ENCODE data around the gene RAET1G. TPM values are rescaled to one million over a fixed set of nuclear protein-coding genes. Genes with fewer than 3 reads are reported as not detected.
"Not testable (repeated sequence)": the region's sequence is repeated elsewhere in the genome, so short reads cannot be mapped to it uniquely, and the experiment has no call there.

Gene RAET1G
- total RNA-seq, 1 donor from 2014 or later: not detected

- H3K4me3 Mint-ChIP-seq: no peak overlapping the region
- H3K36me3 Mint-ChIP-seq (ENCODE audit: low read depth): no peaks in the 10 kb centered on the region
- peaks cover 55% of the 10 kb centered on the region for H3K27me3 Mint-ChIP-seq
- no peaks in the 10 kb centered on the region for H3K9me3 Mint-ChIP-seq
- intact Hi-C loops (cut with micrococcal nuclease): no loop called here
- H3K4me1 Mint-ChIP-seq: no peaks in the 10 kb centered on the region
- ATAC-seq (ENCODE audit: low read depth): no peak
- TF ChIP-seq, protein P1, sequence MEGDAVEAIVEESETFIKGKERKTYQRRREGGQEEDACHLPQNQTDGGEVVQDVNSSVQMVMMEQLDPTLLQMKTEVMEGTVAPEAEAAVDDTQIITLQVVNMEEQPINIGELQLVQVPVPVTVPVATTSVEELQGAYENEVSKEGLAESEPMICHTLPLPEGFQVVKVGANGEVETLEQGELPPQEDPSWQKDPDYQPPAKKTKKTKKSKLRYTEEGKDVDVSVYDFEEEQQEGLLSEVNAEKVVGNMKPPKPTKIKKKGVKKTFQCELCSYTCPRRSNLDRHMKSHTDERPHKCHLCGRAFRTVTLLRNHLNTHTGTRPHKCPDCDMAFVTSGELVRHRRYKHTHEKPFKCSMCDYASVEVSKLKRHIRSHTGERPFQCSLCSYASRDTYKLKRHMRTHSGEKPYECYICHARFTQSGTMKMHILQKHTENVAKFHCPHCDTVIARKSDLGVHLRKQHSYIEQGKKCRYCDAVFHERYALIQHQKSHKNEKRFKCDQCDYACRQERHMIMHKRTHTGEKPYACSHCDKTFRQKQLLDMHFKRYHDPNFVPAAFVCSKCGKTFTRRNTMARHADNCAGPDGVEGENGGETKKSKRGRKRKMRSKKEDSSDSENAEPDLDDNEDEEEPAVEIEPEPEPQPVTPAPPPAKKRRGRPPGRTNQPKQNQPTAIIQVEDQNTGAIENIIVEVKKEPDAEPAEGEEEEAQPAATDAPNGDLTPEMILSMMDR (IDR thresholded peaks at IDR 0.05): no peak
- ChIA-PET POLR2A (no interaction called here), CTCF (no interaction called here)
- no peak overlapping the region for H3K27ac Mint-ChIP-seq
- DNase-seq: no peak
Observed at GRCh38 chr6:149948011-149948410, 25.1 kb upstream of the RAET1G start.

GRCh38 chr6:149947533-149947932 is 24.6 kb upstream of the RAET1G start:
- peaks cover 56% of the 10 kb centered on the region for H3K27me3 Mint-ChIP-seq
- H3K4me1 Mint-ChIP-seq; CTCF ChIA-PET; H3K36me3 Mint-ChIP-seq (ENCODE audit: low read depth); H3K4me3 Mint-ChIP-seq; H3K27ac Mint-ChIP-seq; H3K9me3 Mint-ChIP-seq; POLR2A ChIA-PET; ATAC-seq (ENCODE audit: low read depth); DNase-seq; intact Hi-C loops (cut with micrococcal nuclease): not testable (repeated sequence)

DNA sequence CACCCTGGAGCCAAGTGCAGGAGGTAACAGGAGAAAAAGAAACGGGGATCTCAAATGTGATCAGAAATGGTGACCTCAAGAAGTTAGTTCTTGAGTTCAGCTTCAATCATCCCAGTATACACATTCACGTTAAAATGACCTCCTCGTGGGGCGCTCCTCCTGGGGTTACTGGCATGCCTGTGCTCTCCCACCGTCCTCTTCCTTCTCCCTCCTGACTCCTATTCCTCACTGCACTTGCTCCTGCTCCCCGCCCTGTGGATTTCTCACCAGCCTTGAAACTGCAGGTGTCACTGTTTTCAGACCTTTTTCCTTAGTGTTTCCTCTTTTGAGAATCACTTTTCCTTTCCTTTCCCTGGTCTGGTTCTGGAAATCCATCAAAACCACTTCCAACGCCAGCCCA is 23.7 kb upstream of the RAET1G start:
- CTCF ChIA-PET; ATAC-seq (ENCODE audit: low read depth); intact Hi-C loops (cut with micrococcal nuclease); H3K27ac Mint-ChIP-seq; H3K4me1 Mint-ChIP-seq; DNase-seq; H3K36me3 Mint-ChIP-seq (ENCODE audit: low read depth); H3K4me3 Mint-ChIP-seq; H3K9me3 Mint-ChIP-seq; POLR2A ChIA-PET: not testable (repeated sequence)
- peaks cover 53% of the 10 kb centered on the region for H3K27me3 Mint-ChIP-seq

DNA sequence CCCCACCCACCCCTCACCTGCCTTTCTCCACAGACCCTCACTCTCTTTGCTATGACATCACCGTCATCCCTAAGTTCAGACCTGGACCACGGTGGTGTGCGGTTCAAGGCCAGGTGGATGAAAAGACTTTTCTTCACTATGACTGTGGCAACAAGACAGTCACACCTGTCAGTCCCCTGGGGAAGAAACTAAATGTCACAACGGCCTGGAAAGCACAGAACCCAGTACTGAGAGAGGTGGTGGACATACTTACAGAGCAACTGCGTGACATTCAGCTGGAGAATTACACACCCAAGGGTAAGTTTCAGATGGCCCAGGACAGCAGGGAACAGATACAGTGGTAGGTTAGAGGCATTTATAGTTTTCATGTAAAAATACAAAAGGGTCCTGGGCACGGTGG is 22.4 kb upstream of the RAET1G start:
- H3K27ac Mint-ChIP-seq; H3K36me3 Mint-ChIP-seq (ENCODE audit: low read depth); CTCF ChIA-PET; intact Hi-C loops (cut with micrococcal nuclease); H3K9me3 Mint-ChIP-seq; DNase-seq; POLR2A ChIA-PET; H3K4me3 Mint-ChIP-seq; ATAC-seq (ENCODE audit: low read depth): not testable (repeated sequence)
- Mint-ChIP-seq H3K27me3 (peaks cover 47% of the 10 kb centered on the region), H3K4me1 (peaks cover 20% of the 10 kb centered on the region)

DNA sequence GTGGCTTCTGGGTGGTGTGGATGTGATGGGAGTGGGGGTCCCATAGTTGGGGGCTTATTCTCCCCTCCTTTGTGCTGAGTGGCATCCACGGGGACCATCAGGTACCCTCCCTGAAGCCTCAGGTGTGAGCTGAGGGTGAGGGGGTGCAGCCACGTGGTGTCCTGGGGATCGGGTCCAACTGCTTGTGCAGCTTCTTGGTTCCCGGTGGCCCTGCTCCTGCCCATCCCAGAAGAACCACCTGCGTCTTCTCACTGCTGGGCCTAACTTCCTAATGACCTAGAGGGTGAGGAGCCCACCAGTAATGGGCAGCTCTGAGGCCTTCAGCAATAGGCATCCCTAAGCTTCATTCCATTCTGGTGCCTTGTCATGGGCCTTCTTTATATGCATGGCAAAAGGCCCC is 20.4 kb upstream of the RAET1G start:
- H3K36me3 Mint-ChIP-seq (ENCODE audit: low read depth); ATAC-seq (ENCODE audit: low read depth); H3K27ac Mint-ChIP-seq; H3K9me3 Mint-ChIP-seq; CTCF ChIA-PET; DNase-seq; POLR2A ChIA-PET: not testable (repeated sequence)
- Mint-ChIP-seq H3K27me3 (peaks cover 46% of the 10 kb centered on the region), H3K4me1 (peaks cover 36% of the 10 kb centered on the region), H3K4me3 (peak overlapping the region; percentile 26)
- intact Hi-C loops (cut with micrococcal nuclease): loop anchor here (5.0 kb wide), 1 partner anchor 81 kb away; the partner anchor contains the start of gene LRP11

DNA sequence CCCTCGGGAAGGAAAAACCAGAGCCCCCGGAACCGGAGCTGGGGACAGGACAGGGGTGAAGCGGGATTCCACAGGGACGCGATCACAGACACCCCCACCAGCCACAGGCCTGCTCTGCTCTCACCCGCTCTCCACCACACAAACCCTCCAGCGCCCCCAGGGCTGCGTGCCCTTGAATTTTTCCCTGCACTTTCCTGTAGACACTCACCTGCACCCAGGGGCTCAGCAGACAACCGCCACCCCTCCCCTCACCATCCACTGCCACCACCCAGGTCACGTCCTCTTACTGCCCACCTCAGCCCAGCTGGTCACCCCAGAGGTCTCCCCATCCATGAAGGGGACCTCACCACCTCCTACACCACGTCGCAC is 19.5 kb upstream of the RAET1G start:
- ChIA-PET CTCF (no interaction called here), POLR2A (interaction anchor here (0.6 kb wide), 1 partner anchor 62 kb away, joined by 5 read pairs; no protein-coding TSS in a partner anchor)
- peaks cover 2% of the 10 kb centered on the region for H3K36me3 Mint-ChIP-seq (ENCODE audit: low read depth)
- no peak for ATAC-seq (ENCODE audit: low read depth)
- H3K27me3 Mint-ChIP-seq: peaks cover 42% of the 10 kb centered on the region
- peaks cover 42% of the 10 kb centered on the region for H3K4me1 Mint-ChIP-seq
- peak overlapping the region; percentile 89 for H3K4me3 Mint-ChIP-seq
- TF ChIP-seq, protein P1 (IDR thresholded peaks at IDR 0.05): no peak
- intact Hi-C loops (cut with micrococcal nuclease): loop anchor here (5.0 kb wide), 1 partner anchor 80 kb away; the partner anchor contains the start of gene LRP11
- no peak for DNase-seq
- H3K27ac Mint-ChIP-seq: peak overlapping the region; percentile 21
- no peaks in the 10 kb centered on the region for H3K9me3 Mint-ChIP-seq

DNA sequence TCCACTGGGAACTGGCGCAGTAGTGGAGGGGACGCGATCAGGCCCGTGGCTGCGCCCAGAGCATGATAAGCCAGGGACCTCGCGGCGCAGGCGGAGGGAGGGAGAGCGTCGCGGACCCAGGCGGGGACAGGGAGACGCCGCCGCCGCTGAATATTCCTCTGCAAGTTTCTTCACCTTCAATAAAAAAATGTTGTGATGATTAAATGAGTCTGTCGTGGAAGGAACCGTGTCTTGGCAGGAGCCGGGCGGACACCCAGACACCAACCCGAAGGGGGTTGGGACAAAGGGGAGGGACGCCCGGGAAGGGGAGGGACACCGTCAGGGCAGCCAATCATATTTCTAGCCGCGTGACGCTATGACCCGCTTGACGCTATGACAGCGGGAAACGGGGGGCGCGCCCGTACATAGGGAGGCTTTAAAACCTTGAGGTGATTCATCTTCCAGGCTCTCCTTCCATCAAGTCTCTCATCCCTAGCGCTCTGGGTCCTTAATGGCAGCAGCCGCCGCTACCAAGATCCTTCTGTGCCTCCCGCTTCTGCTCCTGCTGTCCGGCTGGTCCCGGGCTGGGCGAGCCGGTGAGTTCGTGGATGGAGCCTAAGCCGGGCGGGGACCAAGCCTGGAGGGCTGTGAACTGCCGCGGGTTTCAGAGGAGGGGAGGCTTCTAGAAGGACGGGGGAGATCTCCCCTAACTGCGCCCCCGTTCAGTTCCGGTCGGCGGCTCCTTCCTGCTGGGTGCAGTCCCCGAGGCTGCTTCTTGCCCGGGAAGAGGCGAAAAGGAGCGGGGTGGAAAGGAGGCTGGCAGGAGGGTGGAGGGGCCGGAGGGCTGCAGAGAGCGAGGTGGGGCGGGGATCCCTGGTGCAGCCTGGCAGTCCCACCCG is 18.9 kb upstream of the RAET1G start, which contains the start of gene ULBP2:
Gene ULBP2, plus strand, starts transcription at position 432 of the 878 bp plus-strand sequence. Its CDS starts 59 bp downstream, at position 491.
- ChIA-PET CTCF (no interaction called here), POLR2A (interaction anchor here (0.6 kb wide), 1 partner anchor 63 kb away, joined by 5 read pairs; no protein-coding TSS in a partner anchor)
- peak within 1 kb of the TSS; percentile 73 for H3K27ac Mint-ChIP-seq
- intact Hi-C loops (cut with micrococcal nuclease): loop anchor here (5.0 kb wide), 1 partner anchor 80 kb away; the partner anchor contains the start of gene LRP11
- H3K4me3 Mint-ChIP-seq: peak within 1 kb of the TSS; percentile 89
- ATAC-seq (ENCODE audit: low read depth) (peak; percentile 70), DNase-seq (peak; percentile 53)
- peaks cover 43% of the 10 kb centered on the region for H3K4me1 Mint-ChIP-seq
- TF ChIP-seq, protein P1 (IDR thresholded peaks at IDR 0.05): no peak
- peaks cover 2% of the 10 kb centered on the region for H3K36me3 Mint-ChIP-seq (ENCODE audit: low read depth)
- H3K27me3 Mint-ChIP-seq: peaks cover 46% of the 10 kb centered on the region
- H3K9me3 Mint-ChIP-seq: no peaks in the 10 kb centered on the region
